GM18505 (cell line): Measurements from ENCODE around the gene AGXT.

Source experiments
- ATAC-seq: cut with Tn5 transposase; IDR thresholded peaks from one replicate; pipeline ENCODE4 v1.9.1; 2021; ENCODE audit not compliant: unreplicated experiment
- POLR2A ChIP-seq: IDR thresholded peaks from 4 replicates; pipeline ENCODE4 v1.6.1; 2011; ENCODE audit warnings: borderline replicate concordance; ENCODE audit not compliant: insufficient read depth, insufficient read length; ENCODE audit errors: extremely low read depth

Gene AGXT

GRCh38 chr2:240876475-240877251, 8.0 kb downstream of the AGXT start:
- no peak for TF ChIP-seq POLR2A
- ATAC-seq, result no peak

- no peak for TF ChIP-seq POLR2A
- no peak for ATAC-seq
Observed at GRCh38 chr2:240877460-240878340, 9.1 kb downstream of the AGXT start.

- ATAC-seq, result no peak
- no peak for TF ChIP-seq POLR2A
Observed at GRCh38 chr2:240878341-240878936, 9.8 kb downstream of the AGXT start.

- ATAC-seq, result no peak
- no peak for TF ChIP-seq POLR2A
Observed at GRCh38 chr2:240879105-240879504, 10.5 kb downstream of the AGXT start.

- ATAC-seq, result no peak
- TF ChIP-seq POLR2A, result no peak
Observed at GRCh38 chr2:240881913-240882312, 13.3 kb downstream of the AGXT start.

GRCh38 chr2:240884221-240884620, 15.6 kb downstream of the AGXT start:
- ATAC-seq, result no peak
- no peak for TF ChIP-seq POLR2A

GRCh38 chr2:240884745-240885144, 16.1 kb downstream of the AGXT start:
- no peak for ATAC-seq
- no peak for TF ChIP-seq POLR2A

- TF ChIP-seq POLR2A, result no peak
- no peak for ATAC-seq
Observed at GRCh38 chr2:240885566-240885965, 16.9 kb downstream of the AGXT start.

GRCh38 chr2:240886023-240886565, 17.5 kb downstream of the AGXT start:
- no peak for TF ChIP-seq POLR2A
- no peak for ATAC-seq

GRCh38 chr2:240886678-240887609, 18.3 kb downstream of the AGXT start:
- no peak for TF ChIP-seq POLR2A
- no peak for ATAC-seq

GRCh38 chr2:240887631-240888030, 19.0 kb downstream of the AGXT start:
- no peak for ATAC-seq
- no peak for TF ChIP-seq POLR2A

GRCh38 chr2:240888130-240888889, 19.7 kb downstream of the AGXT start:
- ATAC-seq, result no peak
- no peak for TF ChIP-seq POLR2A
